K562 (cell line): ENCODE measurements around the gene GNAZ. TPM values are rescaled to one million over a fixed set of nuclear protein-coding genes. Genes with fewer than 3 reads are reported as not detected.

ENCODE experiments used
- CEBPG ChIP-seq, 3 experiments: fragments of 200-800 bp in 1 of 3; sonication (Bioruptor generic) in 1 of 3; sonication (generic) in 1 of 3; formaldehyde crosslinking in 1 of 3; IDR thresholded peaks in 2 of 3; conservative IDR thresholded peaks in 1 of 3; 2 replicates each; pipeline versions ENCODE4 v1.6.1 to v1.8.0; 2016 to 2022; ENCODE audit warnings: missing compliant biosample characterization in 2 of 3, missing genetic modification characterization in 2 of 3, mild to moderate bottlenecking in 1 of 3, missing genetic modification reagents in 1 of 3
- FOXA3 ChIP-seq, 2 experiments: fragments of 450-650 bp in 1 of 2; sonication (generic) in 1 of 2; formaldehyde crosslinking; IDR thresholded peaks in 1 of 2; conservative IDR thresholded peaks in 1 of 2; 2 replicates each; pipeline versions ENCODE4 v1.4.0 to v1.8.0; 2020 to 2022; ENCODE audit warnings: mild to moderate bottlenecking in 2 of 2, missing genetic modification reagents in 1 of 2
- HNRNPUL1 ChIP-seq: fragments of 200-400 bp; formaldehyde crosslinking; IDR thresholded peaks from 2 replicates; pipeline ENCODE4 v1.6.1; 2017; ENCODE audit warnings: low read length
- PRMT5 ChIP-seq: sonication (generic); formaldehyde crosslinking; IDR thresholded peaks from 2 replicates; pipeline ENCODE4 v1.5.0; 2020; ENCODE audit warnings: missing genetic modification reagents
- TBL1XR1 ChIP-seq, 2 experiments: IDR thresholded peaks; 2 replicates each; pipeline ENCODE4 v1.6.1; 2012; ENCODE audit warnings: improper control_type of control experiment in 2 of 2, low read length in 2 of 2, mild to moderate bottlenecking in 1 of 2
- USF1 ChIP-seq: sonication (generic); formaldehyde crosslinking; IDR thresholded peaks from 2 replicates; pipeline ENCODE4 v1.9.0; 2022; ENCODE audit warnings: mild to moderate bottlenecking, missing genetic modification reagents
- YY1 ChIP-seq, 3 experiments: IDR thresholded peaks; 2 replicates each; pipeline ENCODE4 v1.6.1; 2011; ENCODE audit warnings: low read length in 2 of 3, mild to moderate bottlenecking in 2 of 3, moderate library complexity in 2 of 3, borderline replicate concordance in 1 of 3, control low read depth in 1 of 3, low read depth in 1 of 3; ENCODE audit not compliant: insufficient read depth in 3 of 3, insufficient replicate concordance in 2 of 3, control insufficient read depth in 1 of 3, insufficient read length in 1 of 3; ENCODE audit errors: extremely low read depth in 1 of 3
- ZNF41 ChIP-seq: fragments of 250-450 bp; sonication (Bioruptor Pico); conservative IDR thresholded peaks from 2 replicates; pipeline ENCODE4 v1.4.0; 2020; ENCODE audit warnings: mild to moderate bottlenecking
- polyA plus RNA-seq, 8 experiments: library from polyadenylated mRNA; depleted of rRNA in 4 of 8; stranded (reverse) in 5 of 8; unstranded in 3 of 8; fragments of >200 nt; fragmentation: Nextera tagmentation in 2 of 8; fragmentation: Illumina TruSeq in 1 of 8; extraction: Ambion mirVana in 2 of 8; extraction: Trizol in 1 of 8; gene quantifications; 2 replicates each; pipeline versions ENCODE4 v1.2.1 to v1.2.3, GENCODE V29; 2011 to 2014; ENCODE audit warnings: inconsistent platforms in 1 of 8, missing spikeins in 1 of 8
- total RNA-seq, 7 experiments: library from RNA; depleted of rRNA in 6 of 7; stranded (reverse); fragments of >200 nt in 6 of 7; fragmentation: Illumina TruSeq in 2 of 7; extraction: Trizol in 2 of 7; gene quantifications; 2 replicates each; pipeline versions ENCODE4 v1.2.1 to v1.2.3, GENCODE V29; 2011 to 2021; ENCODE audit warnings: low replicate concordance in 1 of 7
- TF ChIP-seq, protein P1 (sequence below), 2 experiments: fragments of 200-800 bp in 1 of 2; sonication (Bioruptor generic) in 1 of 2; sonication (generic) in 1 of 2; formaldehyde crosslinking in 1 of 2; IDR thresholded peaks in 1 of 2; conservative IDR thresholded peaks in 1 of 2; 2 replicates each; pipeline versions ENCODE4 v1.5.0 to v1.6.1; 2016 to 2020; ENCODE audit warnings: missing compliant biosample characterization in 1 of 2, missing genetic modification characterization in 1 of 2, missing genetic modification reagents in 1 of 2
- TF ChIP-seq, protein P2 (sequence below): sonication (generic); formaldehyde crosslinking; IDR thresholded peaks from 2 replicates; pipeline ENCODE4 v1.5.0; 2020; ENCODE audit warnings: missing genetic modification reagents

The GNAZ gene
- total and polyA plus RNA-seq, 9 of the 15 experiments (the other 6 are each of a cell fraction or from before 2014, with no cell fraction given): 0.04 to 0.22 (median 0.13) TPM; not detected in 3

GRCh38 chr22:23054531-23055257 is 15.6 kb upstream of the GNAZ start (continued):
- TF ChIP-seq, protein P1, sequence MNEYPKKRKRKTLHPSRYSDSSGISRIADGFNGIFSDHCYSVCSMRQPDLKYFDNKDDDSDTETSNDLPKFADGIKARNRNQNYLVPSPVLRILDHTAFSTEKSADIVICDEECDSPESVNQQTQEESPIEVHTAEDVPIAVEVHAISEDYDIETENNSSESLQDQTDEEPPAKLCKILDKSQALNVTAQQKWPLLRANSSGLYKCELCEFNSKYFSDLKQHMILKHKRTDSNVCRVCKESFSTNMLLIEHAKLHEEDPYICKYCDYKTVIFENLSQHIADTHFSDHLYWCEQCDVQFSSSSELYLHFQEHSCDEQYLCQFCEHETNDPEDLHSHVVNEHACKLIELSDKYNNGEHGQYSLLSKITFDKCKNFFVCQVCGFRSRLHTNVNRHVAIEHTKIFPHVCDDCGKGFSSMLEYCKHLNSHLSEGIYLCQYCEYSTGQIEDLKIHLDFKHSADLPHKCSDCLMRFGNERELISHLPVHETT (CRISPR knock-in tag; conservative IDR thresholded peaks at IDR 0.05 in 1 of 2, IDR thresholded peaks at IDR 0.05 in 1 of 2): peak in 1 of 2 experiments; percentile 97; a peak in 2 of 4 replicates
- TF ChIP-seq USF1 (peak; percentile 53; the same call in 1 of the 2 replicates), PRMT5 (CRISPR knock-in tag) (peak; percentile 71; the same call in 1 of the 2 replicates), ZNF41 (CRISPR knock-in tag) (no peak), FOXA3 (CRISPR knock-in tag; conservative IDR thresholded peaks at IDR 0.05 in 1 of 2, IDR thresholded peaks at IDR 0.05 in 1 of 2) (peak in 1 of 2 experiments; percentile 47; a peak in 1 of 4 replicates), YY1 (IDR thresholded peaks at IDR 0.05; ENCODE audit: borderline replicate concordance in 1 of 3, control insufficient read depth in 1 of 3, extremely low read depth in 1 of 3, insufficient read depth in 3 of 3, insufficient read length in 1 of 3, insufficient replicate concordance in 2 of 3, low read depth in 1 of 3, low read length in 2 of 3) (peak in 1 of 3 experiments; percentile 45), TBL1XR1 (IDR thresholded peaks at IDR 0.05; ENCODE audit: low read length in 2 of 2) (no peak), HNRNPUL1 (0 out of 2 replicates have a peak, but pooled peaks have one; percentile 55), CEBPG (CRISPR knock-in tag; IDR thresholded peaks at IDR 0.05) (0 out of 2 replicates have a peak, but pooled peaks have one; percentile 7), CEBPG (tag; conservative IDR thresholded peaks at IDR 0.05 in 1 of 2, IDR thresholded peaks at IDR 0.05 in 1 of 2) (no peak)
- TF ChIP-seq, protein P2, sequence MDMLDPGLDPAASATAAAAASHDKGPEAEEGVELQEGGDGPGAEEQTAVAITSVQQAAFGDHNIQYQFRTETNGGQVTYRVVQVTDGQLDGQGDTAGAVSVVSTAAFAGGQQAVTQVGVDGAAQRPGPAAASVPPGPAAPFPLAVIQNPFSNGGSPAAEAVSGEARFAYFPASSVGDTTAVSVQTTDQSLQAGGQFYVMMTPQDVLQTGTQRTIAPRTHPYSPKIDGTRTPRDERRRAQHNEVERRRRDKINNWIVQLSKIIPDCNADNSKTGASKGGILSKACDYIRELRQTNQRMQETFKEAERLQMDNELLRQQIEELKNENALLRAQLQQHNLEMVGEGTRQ (CRISPR knock-in tag): 0 out of 2 replicates have a peak, but pooled peaks have one; percentile 3
